Measurements from ENCODE around the gene CENATAC.

DNA sequence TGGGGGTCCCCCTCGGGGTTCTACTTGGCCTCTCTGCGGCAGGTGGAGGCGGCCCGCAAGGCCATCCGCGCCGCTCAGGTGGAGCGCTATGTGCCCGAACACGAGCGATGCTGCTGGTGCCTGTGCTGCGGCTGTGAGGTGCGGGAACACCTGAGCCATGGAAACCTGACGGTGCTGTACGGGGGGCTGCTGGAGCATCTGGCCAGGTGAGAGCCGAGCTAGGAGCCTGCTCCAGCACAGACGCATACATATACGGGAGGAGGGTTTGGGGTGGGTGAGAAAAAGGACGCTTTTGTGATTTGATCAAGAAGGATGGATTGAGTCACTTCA is 415 bp downstream of the CENATAC start:
- no peak for TF ChIP-seq SMC3 (conservative IDR thresholded peaks at IDR 0.05; ENCODE audit: poor library complexity)
- TF ChIP-seq, protein P1, sequence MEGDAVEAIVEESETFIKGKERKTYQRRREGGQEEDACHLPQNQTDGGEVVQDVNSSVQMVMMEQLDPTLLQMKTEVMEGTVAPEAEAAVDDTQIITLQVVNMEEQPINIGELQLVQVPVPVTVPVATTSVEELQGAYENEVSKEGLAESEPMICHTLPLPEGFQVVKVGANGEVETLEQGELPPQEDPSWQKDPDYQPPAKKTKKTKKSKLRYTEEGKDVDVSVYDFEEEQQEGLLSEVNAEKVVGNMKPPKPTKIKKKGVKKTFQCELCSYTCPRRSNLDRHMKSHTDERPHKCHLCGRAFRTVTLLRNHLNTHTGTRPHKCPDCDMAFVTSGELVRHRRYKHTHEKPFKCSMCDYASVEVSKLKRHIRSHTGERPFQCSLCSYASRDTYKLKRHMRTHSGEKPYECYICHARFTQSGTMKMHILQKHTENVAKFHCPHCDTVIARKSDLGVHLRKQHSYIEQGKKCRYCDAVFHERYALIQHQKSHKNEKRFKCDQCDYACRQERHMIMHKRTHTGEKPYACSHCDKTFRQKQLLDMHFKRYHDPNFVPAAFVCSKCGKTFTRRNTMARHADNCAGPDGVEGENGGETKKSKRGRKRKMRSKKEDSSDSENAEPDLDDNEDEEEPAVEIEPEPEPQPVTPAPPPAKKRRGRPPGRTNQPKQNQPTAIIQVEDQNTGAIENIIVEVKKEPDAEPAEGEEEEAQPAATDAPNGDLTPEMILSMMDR (IDR thresholded peaks at IDR 0.05; ENCODE audit: poor library complexity, severe bottlenecking) = no peak
- no peak for TF ChIP-seq EZH2 (IDR thresholded peaks at IDR 0.05; ENCODE audit: borderline replicate concordance, insufficient read depth, low read length, poor library complexity, severe bottlenecking)
- TF ChIP-seq POLR2AphosphoS5 (IDR thresholded peaks at IDR 0.05) = no peak
- TF ChIP-seq MXI1 (conservative IDR thresholded peaks at IDR 0.05; ENCODE audit: poor library complexity, severe bottlenecking) = no peak
- no peak for TF ChIP-seq RAD21 (conservative IDR thresholded peaks at IDR 0.05)
- TF ChIP-seq, protein P2, sequence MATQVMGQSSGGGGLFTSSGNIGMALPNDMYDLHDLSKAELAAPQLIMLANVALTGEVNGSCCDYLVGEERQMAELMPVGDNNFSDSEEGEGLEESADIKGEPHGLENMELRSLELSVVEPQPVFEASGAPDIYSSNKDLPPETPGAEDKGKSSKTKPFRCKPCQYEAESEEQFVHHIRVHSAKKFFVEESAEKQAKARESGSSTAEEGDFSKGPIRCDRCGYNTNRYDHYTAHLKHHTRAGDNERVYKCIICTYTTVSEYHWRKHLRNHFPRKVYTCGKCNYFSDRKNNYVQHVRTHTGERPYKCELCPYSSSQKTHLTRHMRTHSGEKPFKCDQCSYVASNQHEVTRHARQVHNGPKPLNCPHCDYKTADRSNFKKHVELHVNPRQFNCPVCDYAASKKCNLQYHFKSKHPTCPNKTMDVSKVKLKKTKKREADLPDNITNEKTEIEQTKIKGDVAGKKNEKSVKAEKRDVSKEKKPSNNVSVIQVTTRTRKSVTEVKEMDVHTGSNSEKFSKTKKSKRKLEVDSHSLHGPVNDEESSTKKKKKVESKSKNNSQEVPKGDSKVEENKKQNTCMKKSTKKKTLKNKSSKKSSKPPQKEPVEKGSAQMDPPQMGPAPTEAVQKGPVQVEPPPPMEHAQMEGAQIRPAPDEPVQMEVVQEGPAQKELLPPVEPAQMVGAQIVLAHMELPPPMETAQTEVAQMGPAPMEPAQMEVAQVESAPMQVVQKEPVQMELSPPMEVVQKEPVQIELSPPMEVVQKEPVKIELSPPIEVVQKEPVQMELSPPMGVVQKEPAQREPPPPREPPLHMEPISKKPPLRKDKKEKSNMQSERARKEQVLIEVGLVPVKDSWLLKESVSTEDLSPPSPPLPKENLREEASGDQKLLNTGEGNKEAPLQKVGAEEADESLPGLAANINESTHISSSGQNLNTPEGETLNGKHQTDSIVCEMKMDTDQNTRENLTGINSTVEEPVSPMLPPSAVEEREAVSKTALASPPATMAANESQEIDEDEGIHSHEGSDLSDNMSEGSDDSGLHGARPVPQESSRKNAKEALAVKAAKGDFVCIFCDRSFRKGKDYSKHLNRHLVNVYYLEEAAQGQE (IDR thresholded peaks at IDR 0.05; ENCODE audit: borderline replicate concordance) = no peak

Measured in neural cell (in vitro differentiated cells).